ENCODE results near the gene GRID1. TPM values are rescaled to one million over a fixed set of nuclear protein-coding genes. Genes with fewer than 3 reads are reported as not detected.

The GRID1 gene
- total RNA-seq, 1 donor = not detected

DNA sequence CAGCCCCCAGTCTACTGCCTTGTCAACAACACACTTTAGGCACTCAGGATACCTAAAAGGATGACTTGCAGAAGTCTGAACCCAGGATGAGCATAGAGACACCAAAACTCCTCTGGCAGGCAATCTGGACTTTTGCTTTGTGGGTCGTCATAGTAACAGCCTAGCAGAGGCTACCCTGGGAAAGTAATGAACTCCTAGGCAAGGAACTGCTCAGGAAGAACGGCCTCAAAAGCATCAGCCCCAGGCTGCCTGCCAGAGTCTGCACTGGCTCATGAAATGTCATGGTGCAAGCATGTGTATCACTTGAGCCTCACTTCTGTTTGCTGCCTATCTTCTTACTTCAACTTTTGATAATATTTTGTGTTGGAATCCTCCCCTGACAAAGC is 715.1 kb downstream of the GRID1 start:
- DNase-seq (ENCODE audit: low read depth) = no peak
- no peak for TF ChIP-seq CTCF (IDR thresholded peaks at IDR 0.05; ENCODE audit: insufficient read depth, low read depth, low read length)
- no peak overlapping the region for H3K4me3 ChIP-seq (ENCODE audit: low read depth, low read length)

DNA sequence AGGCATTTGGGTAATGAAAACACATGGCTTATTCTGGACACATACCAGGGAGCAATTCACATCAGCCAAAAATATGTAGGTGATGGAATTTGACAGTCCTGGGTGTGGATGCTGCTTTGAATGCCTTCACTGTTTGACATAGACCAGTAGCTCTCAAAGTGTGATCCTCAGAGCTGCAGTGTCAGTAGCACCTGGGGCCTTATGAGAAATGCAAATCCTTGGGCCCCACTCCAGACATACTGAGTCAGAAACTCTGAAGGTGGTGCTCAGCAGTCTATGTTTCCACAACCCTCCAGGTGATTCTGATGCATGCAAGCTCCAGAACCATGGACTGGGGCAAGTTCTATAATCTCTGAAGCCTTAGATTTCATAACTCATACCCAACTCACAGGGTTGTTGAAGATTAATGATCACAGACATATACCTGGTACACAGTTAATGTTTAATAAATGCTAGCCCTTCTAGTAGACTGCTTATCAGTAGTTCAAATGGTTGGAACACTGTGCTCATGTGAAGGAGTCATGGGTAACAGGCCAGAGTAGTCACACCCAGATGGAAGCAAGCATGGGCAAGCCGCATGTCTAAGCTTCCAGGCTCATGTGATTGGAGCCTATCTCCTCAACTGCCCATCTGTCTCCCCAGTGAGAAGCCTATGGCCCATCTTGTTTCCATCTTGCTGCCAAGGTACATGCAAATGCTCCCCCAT is 715.7 kb downstream of the GRID1 start:
- TF ChIP-seq CTCF (IDR thresholded peaks at IDR 0.05; ENCODE audit: insufficient read depth, low read depth, low read length) = no peak
- DNase-seq (ENCODE audit: low read depth) = no peak
- no peak overlapping the region for H3K4me3 ChIP-seq (ENCODE audit: low read depth, low read length)

- H3K4me3 ChIP-seq (ENCODE audit: low read depth, low read length) = no peak overlapping the region
- DNase-seq (ENCODE audit: low read depth) = no peak
- TF ChIP-seq CTCF (IDR thresholded peaks at IDR 0.05; ENCODE audit: insufficient read depth, low read depth, low read length) = no peak
Measured at GRCh38 chr10:85649461-85649860, 717.1 kb downstream of the GRID1 start.

DNA sequence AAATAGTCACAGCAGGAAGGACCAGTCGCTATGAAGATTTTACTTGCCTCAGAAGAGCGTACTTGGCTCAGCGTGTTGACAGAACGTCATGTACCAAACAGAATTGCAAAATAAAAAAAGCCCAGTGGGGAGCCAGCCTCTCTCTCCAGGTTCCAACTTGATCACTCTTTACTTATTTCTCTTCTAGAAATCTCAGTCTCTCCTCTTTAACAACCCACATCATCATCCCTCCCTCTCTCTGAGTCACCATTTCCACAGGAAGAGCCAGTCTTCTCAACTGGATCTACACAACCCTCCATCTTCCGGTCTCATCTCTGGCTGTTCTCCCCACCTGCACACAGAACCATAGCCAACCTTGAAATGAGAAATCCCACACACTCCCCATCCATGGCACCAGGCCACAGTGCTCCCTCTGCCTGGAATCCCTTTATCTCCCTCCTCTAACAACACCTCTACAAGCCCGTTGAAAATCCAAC is 718.3 kb downstream of the GRID1 start:
- no peak for DNase-seq (ENCODE audit: low read depth)
- no peak for TF ChIP-seq CTCF (IDR thresholded peaks at IDR 0.05; ENCODE audit: insufficient read depth, low read depth, low read length)
- no peak overlapping the region for H3K4me3 ChIP-seq (ENCODE audit: low read depth, low read length)

- DNase-seq (ENCODE audit: low read depth) = no peak
- H3K4me3 ChIP-seq (ENCODE audit: low read depth, low read length) = no peak overlapping the region
- TF ChIP-seq CTCF (IDR thresholded peaks at IDR 0.05; ENCODE audit: insufficient read depth, low read depth, low read length) = no peak
Measured at GRCh38 chr10:85647741-85648140, 718.9 kb downstream of the GRID1 start.

GRCh38 chr10:85645926-85646711 is 720.5 kb downstream of the GRID1 start:
- H3K4me3 ChIP-seq (ENCODE audit: low read depth, low read length) = no peak overlapping the region
- no peak for DNase-seq (ENCODE audit: low read depth)
- TF ChIP-seq CTCF (IDR thresholded peaks at IDR 0.05; ENCODE audit: insufficient read depth, low read depth, low read length) = no peak

All from fibroblast of villous mesenchyme (primary cell).